ENCODE results near the gene VPS54. TPM values are rescaled to one million over a fixed set of nuclear protein-coding genes. Genes with fewer than 3 reads are reported as not detected.

Gene VPS54
- polyA plus RNA-seq, 1 of the 3 experiments (the other 2 are of a cell fraction) = 5.3 TPM

GRCh38 chr2:63856303-63856603 lies 163.0 kb downstream of the VPS54 start:
- 85% methylated on average over 5 of the region's 5 CpGs for WGBS (ENCODE audit: low lambda C conversion rate)
- DNase-seq = no peak
- Histone ChIP-seq H3K9me2 (no peaks in the 10 kb centered on the region), H3K79me2 (ENCODE audit: insufficient read depth) (peaks cover 67% of the 10 kb centered on the region), H4K20me1 (ENCODE audit: insufficient read depth) (peaks cover 13% of the 10 kb centered on the region; the same call in 1 of the 2 replicates), H3K36me3 (replicated peaks in 1 of 2; ENCODE audit: control insufficient read depth in 1 of 2, insufficient read depth in 2 of 2, low read length in 1 of 2) (peaks cover 27 to 36% of the 10 kb centered on the region in 2 experiments), H3K4me2 (no peak overlapping the region), H3K9ac (no peak overlapping the region), H3K27ac (ENCODE audit: low read depth in 2 of 2, low read length in 1 of 2) (no peak overlapping the region), H2AFZ (ENCODE audit: low read depth) (no peak overlapping the region), H3F3A (replicated peaks; ENCODE audit: insufficient read depth) (peaks cover 4% of the 10 kb centered on the region), H3K4me1 (ENCODE audit: control insufficient read depth in 1 of 2, insufficient read depth in 2 of 2, low read depth in 1 of 2, low read length in 1 of 2) (peaks cover 0 to 5% of the 10 kb centered on the region in 2 experiments; a peak in 3 of 4 replicates), H3K27me3 (ENCODE audit: insufficient read depth) (no peaks in the 10 kb centered on the region), H3K9me3 (no peaks in the 10 kb centered on the region), H3K4me3 (ENCODE audit: low read depth in 2 of 2, low read length in 1 of 2) (no peak overlapping the region)
- CTCF ChIA-PET = interaction anchor here (0.6 to 1.2 kb wide), 2 partner anchors 16 to 157 kb away, joined by 4 to 5 read pairs; no protein-coding TSS in a partner anchor
- POLR2A ChIA-PET = no interaction called here
- TF ChIP-seq RCOR1 (IDR thresholded peaks at IDR 0.05; ENCODE audit: low read length) (no peak), CHD2 (IDR thresholded peaks at IDR 0.05; ENCODE audit: low read length, partially characterized antibody) (no peak), SMC3 (IDR thresholded peaks at IDR 0.05; ENCODE audit: low read depth, low read length) (no peak), EP300 (IDR thresholded peaks at IDR 0.05; ENCODE audit: borderline replicate concordance in 1 of 2, low read depth in 1 of 2, low read length in 1 of 2) (no peak), NRF1 (IDR thresholded peaks at IDR 0.05; ENCODE audit: low read depth, low read length) (no peak), TCF12 (IDR thresholded peaks at IDR 0.05) (no peak), RAD21 (IDR thresholded peaks at IDR 0.05; ENCODE audit: low read length) (no peak), MEF2A (IDR thresholded peaks at IDR 0.05; ENCODE audit: borderline replicate concordance, low read depth) (no peak), FOXJ3 (CRISPR knock-in tag; IDR thresholded peaks at IDR 0.05) (no peak)
- TF ChIP-seq, protein P1, sequence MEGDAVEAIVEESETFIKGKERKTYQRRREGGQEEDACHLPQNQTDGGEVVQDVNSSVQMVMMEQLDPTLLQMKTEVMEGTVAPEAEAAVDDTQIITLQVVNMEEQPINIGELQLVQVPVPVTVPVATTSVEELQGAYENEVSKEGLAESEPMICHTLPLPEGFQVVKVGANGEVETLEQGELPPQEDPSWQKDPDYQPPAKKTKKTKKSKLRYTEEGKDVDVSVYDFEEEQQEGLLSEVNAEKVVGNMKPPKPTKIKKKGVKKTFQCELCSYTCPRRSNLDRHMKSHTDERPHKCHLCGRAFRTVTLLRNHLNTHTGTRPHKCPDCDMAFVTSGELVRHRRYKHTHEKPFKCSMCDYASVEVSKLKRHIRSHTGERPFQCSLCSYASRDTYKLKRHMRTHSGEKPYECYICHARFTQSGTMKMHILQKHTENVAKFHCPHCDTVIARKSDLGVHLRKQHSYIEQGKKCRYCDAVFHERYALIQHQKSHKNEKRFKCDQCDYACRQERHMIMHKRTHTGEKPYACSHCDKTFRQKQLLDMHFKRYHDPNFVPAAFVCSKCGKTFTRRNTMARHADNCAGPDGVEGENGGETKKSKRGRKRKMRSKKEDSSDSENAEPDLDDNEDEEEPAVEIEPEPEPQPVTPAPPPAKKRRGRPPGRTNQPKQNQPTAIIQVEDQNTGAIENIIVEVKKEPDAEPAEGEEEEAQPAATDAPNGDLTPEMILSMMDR (IDR thresholded peaks at IDR 0.05) = no peak

GRCh38 chr2:63855418-63856302 lies 163.6 kb downstream of the VPS54 start:
- no peak for DNase-seq
- Histone ChIP-seq H2AFZ (ENCODE audit: low read depth) (no peak overlapping the region), H3F3A (replicated peaks; ENCODE audit: insufficient read depth) (peaks cover 4% of the 10 kb centered on the region), H3K9ac (no peak overlapping the region), H3K27ac (ENCODE audit: low read depth in 2 of 2, low read length in 1 of 2) (no peak overlapping the region), H3K4me3 (ENCODE audit: low read depth in 2 of 2, low read length in 1 of 2) (no peak overlapping the region), H3K4me2 (no peak overlapping the region), H4K20me1 (ENCODE audit: insufficient read depth) (peaks cover 19% of the 10 kb centered on the region; the same call in 1 of the 2 replicates), H3K4me1 (ENCODE audit: control insufficient read depth in 1 of 2, insufficient read depth in 2 of 2, low read depth in 1 of 2, low read length in 1 of 2) (peaks cover 0 to 5% of the 10 kb centered on the region in 2 experiments; a peak in 3 of 4 replicates), H3K79me2 (ENCODE audit: insufficient read depth) (peaks cover 73% of the 10 kb centered on the region), H3K36me3 (replicated peaks in 1 of 2; ENCODE audit: control insufficient read depth in 1 of 2, insufficient read depth in 2 of 2, low read length in 1 of 2) (peaks cover 27 to 36% of the 10 kb centered on the region in 2 experiments), H3K9me3 (no peaks in the 10 kb centered on the region), H3K27me3 (ENCODE audit: insufficient read depth) (no peaks in the 10 kb centered on the region), H3K9me2 (no peaks in the 10 kb centered on the region)
- ChIA-PET CTCF (interaction anchor here (0.6 to 1.2 kb wide), 2 partner anchors 16 to 156 kb away, joined by 4 to 5 read pairs; no protein-coding TSS in a partner anchor), POLR2A (no interaction called here)
- no peak for TF ChIP-seq MAX (IDR thresholded peaks at IDR 0.05; ENCODE audit: low read depth)
- WGBS (ENCODE audit: low lambda C conversion rate) = 92% methylated on average over 14 of the region's 14 CpGs
